T-helper 17 cell (primary cell): ENCODE data around the gene WFDC8. TPM values are rescaled to one million over a fixed set of nuclear protein-coding genes. Genes with fewer than 3 reads are reported as not detected.

Experiments used
- ATAC-seq: fragments of 150-1000 bp; cut with Tn5 transposase; 2 replicates; pipeline ENCODE4 v1.10.0; 2021; ENCODE audit warnings: mild to moderate bottlenecking, moderate library complexity
- DNase-seq, 3 donors: peaks; one replicate each; pipeline versions ENCODE4 v3.0.0 to v3.0.0-alpha.2; 2020 to 2021
- H3K9me3 ChIP-seq: one replicate; pipeline ENCODE4 v1.7.0; 2013; ENCODE audit warnings: low read length, mild to moderate bottlenecking; ENCODE audit not compliant: control insufficient read depth, poor library complexity, severe bottlenecking
- H3K27ac Mint-ChIP-seq: one replicate; pipeline ENCODE4 v1.8.0; 2022; ENCODE audit warnings: mild to moderate bottlenecking, moderate library complexity, mixed read lengths
- H3K27me3 Mint-ChIP-seq: one replicate; pipeline ENCODE4 v1.8.0; 2022; ENCODE audit warnings: mixed read lengths
- H3K36me3 Mint-ChIP-seq: one replicate; pipeline ENCODE4 v1.8.0; 2022; ENCODE audit warnings: low read depth, mixed read lengths
- H3K4me1 Mint-ChIP-seq: one replicate; pipeline ENCODE4 v1.8.0; 2022; ENCODE audit warnings: mild to moderate bottlenecking, mixed read lengths
- H3K4me3 Mint-ChIP-seq: one replicate; pipeline ENCODE4 v1.8.0; 2022; ENCODE audit warnings: mild to moderate bottlenecking, moderate library complexity, mixed read lengths
- total RNA-seq, 4 donors: library from RNA in 2 of 4; stranded (reverse) in 2 of 4; gene quantifications; one replicate each; pipeline ENCODE4 v1.2.3 and lab custom pipeline; 2022 to 2026

The WFDC8 gene
- total RNA-seq, 2 donors from 2014 or later: not detected

DNA sequence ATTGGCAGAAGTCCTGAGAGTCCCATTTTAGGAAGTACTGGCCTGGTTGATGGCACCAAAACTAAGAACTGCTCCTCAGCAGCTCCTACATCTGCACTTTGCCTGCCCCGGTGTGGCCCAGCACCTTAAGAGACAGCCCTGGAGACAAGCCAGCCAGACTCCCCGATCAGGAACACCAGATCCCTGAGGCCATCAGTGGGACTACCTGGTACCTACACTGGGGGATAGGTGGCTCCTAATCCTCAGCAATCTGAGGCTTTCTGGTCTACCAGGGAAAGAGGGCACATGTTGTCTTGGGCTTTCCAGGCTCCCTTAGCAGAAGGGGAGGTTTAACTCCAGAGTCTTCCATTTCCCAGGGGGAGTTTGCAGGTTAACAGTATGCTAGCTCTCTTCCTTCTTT, 39.7 kb downstream of the WFDC8 start, which contains the start of gene WFDC6:
Gene WFDC6 (minus strand): TSS at position 101 of the 400 bp plus-strand sequence. CDS start 75 bp downstream, at position 26.
- Mint-ChIP-seq H3K4me3 (no peak within 1 kb of the TSS), H3K27ac (no peak within 1 kb of the TSS), H3K36me3 (peaks cover 5% of the 10 kb centered on the region), H3K4me1 (no peaks in the 10 kb centered on the region), H3K27me3 (peaks cover 54% of the 10 kb centered on the region)
- no peak for ATAC-seq
- DNase-seq: no peak
- no peaks in the 10 kb centered on the region for H3K9me3 ChIP-seq

GRCh38 chr20:45538209-45538799, 40.8 kb downstream of the WFDC8 start:
- H3K4me3 Mint-ChIP-seq: no peak overlapping the region
- H3K9me3 ChIP-seq: no peaks in the 10 kb centered on the region
- no peak overlapping the region for H3K27ac Mint-ChIP-seq
- H3K27me3 Mint-ChIP-seq: peaks cover 43% of the 10 kb centered on the region
- H3K36me3 Mint-ChIP-seq: peaks cover 5% of the 10 kb centered on the region
- no peaks in the 10 kb centered on the region for H3K4me1 Mint-ChIP-seq
- ATAC-seq (no peak), DNase-seq (no peak)

GRCh38 chr20:45527294-45527693, 51.8 kb downstream of the WFDC8 start:
- ATAC-seq (no peak), DNase-seq (no peak)
- no peak overlapping the region for H3K4me3 Mint-ChIP-seq
- H3K27me3 Mint-ChIP-seq: peaks cover 79% of the 10 kb centered on the region
- no peaks in the 10 kb centered on the region for H3K9me3 ChIP-seq
- peaks cover 2% of the 10 kb centered on the region for H3K4me1 Mint-ChIP-seq
- H3K36me3 Mint-ChIP-seq: peaks cover 3% of the 10 kb centered on the region
- no peak overlapping the region for H3K27ac Mint-ChIP-seq

- Mint-ChIP-seq H3K27ac (no peak overlapping the region), H3K4me3 (no peak overlapping the region), H3K27me3 (peaks cover 72% of the 10 kb centered on the region), H3K4me1 (peaks cover 2% of the 10 kb centered on the region), H3K36me3 (peaks cover 3% of the 10 kb centered on the region)
- DNase-seq (no peak), ATAC-seq (no peak)
- no peaks in the 10 kb centered on the region for H3K9me3 ChIP-seq
These were observed 55.3 kb downstream of the WFDC8 start for GRCh38 chr20:45523821-45524220.

DNA sequence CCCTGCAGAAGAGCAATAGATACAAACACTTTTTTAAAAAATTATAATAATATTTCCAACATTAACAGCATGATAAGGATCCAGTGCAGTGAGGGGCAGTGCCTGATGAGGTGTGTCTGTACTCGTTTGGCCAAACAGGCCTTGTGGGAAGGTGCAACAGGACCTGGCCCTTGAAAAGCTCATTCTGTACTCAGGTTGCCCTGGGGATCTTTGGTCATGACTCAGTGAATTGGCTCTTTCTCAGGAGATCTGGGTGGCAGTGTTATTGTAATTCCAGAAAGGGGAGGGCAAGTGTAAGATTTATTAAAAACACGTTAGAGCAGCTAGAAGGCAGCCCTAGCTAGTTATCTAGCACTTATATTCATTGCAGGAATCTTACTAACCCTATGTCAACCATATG, 60.8 kb downstream of the WFDC8 start:
- no peak overlapping the region for H3K27ac Mint-ChIP-seq

DNA sequence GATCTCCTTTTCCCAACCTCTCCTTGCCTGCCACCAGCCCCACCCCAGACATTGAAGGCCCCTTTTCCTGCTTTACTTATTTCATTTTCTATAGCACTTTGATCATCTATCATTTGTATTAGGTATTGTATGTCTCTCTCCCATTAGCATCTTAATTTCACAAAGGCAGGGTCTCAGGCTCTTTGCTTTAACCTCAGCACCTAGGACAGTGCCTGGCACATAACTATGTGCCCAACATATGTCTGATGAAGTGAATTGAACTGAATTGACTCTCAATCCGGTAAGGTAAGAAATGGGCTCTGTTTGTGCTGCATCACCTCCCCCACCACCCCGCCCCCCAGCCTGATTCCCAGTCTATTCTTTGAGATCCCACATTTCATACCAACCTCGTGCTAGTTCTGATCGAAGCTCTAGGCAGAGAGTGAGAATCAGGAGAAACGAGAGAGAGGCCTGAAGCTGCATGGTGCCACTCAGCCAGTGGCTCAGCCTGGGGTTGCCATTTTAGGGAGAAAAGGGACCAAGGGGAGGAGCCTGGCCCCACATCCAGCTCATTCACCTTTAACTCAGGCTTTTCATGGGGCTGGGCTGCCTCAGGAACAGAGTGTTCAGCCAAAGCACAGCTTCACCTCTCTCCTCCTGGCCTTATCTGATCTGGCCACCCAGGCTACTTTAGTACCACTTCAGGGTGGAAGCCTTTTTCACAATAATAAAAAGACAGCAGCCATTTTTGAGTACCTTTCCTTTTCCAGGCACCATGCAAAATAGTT, 63.8 kb downstream of the WFDC8 start, which contains the start of gene SPINT3:
Gene SPINT3 (minus strand): TSS at position 476 of the 767 bp plus-strand sequence. CDS start 14 bp downstream, at position 462.
- no peak within 1 kb of the TSS for H3K27ac Mint-ChIP-seq
- DNase-seq (no peak), ATAC-seq (no peak)
- H3K4me3 Mint-ChIP-seq: no peak within 1 kb of the TSS
- H3K4me1 Mint-ChIP-seq: no peaks in the 10 kb centered on the region
- H3K36me3 Mint-ChIP-seq: no peaks in the 10 kb centered on the region
- H3K9me3 ChIP-seq: no peaks in the 10 kb centered on the region
- peaks cover 48% of the 10 kb centered on the region for H3K27me3 Mint-ChIP-seq

More for the DNA sequence above, 60.8 kb downstream of the WFDC8 start:
- Mint-ChIP-seq H3K4me3 (no peak overlapping the region), H3K27me3 (peaks cover 44% of the 10 kb centered on the region), H3K4me1 (no peaks in the 10 kb centered on the region), H3K36me3 (peaks cover under 1% of the 10 kb centered on the region)
- no peak for ATAC-seq
- no peaks in the 10 kb centered on the region for H3K9me3 ChIP-seq
- DNase-seq: no peak

- Mint-ChIP-seq H3K36me3 (no peaks in the 10 kb centered on the region), H3K4me1 (no peaks in the 10 kb centered on the region), H3K4me3 (no peak overlapping the region), H3K27ac (no peak overlapping the region), H3K27me3 (peaks cover 76% of the 10 kb centered on the region)
- H3K9me3 ChIP-seq: no peaks in the 10 kb centered on the region
- ATAC-seq (no peak), DNase-seq (no peak)
These were observed 68.7 kb downstream of the WFDC8 start for GRCh38 chr20:45510242-45510862.

DNA sequence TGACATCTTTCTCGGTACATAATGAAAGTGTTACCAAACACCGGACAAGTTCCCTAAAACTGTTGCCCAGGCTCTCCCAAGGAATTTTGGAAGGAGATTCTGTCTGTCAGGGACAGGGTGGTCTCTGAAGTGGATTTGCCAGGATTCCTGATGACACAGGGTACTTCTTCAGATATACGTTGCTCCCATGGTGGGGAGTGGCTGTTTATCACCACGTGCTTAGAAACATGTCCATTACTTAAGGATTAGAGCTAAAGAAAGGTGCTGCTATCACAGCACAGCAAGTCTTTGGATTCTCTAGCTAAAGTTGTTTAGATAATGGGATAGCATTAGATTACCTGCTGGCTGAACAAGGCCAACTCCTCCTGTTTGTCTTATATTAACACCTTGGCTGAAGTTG, 70.0 kb downstream of the WFDC8 start:
- Mint-ChIP-seq H3K36me3 (no peaks in the 10 kb centered on the region), H3K4me3 (no peak overlapping the region), H3K4me1 (no peaks in the 10 kb centered on the region), H3K27ac (no peak overlapping the region), H3K27me3 (peaks cover 76% of the 10 kb centered on the region)
- DNase-seq (no peak), ATAC-seq (no peak)
- H3K9me3 ChIP-seq: no peaks in the 10 kb centered on the region

GRCh38 chr20:45508068-45508886, 70.8 kb downstream of the WFDC8 start:
- no peak for DNase-seq
- no peak overlapping the region for H3K27ac Mint-ChIP-seq
- no peaks in the 10 kb centered on the region for H3K36me3 Mint-ChIP-seq
- no peak for ATAC-seq
- H3K9me3 ChIP-seq: no peaks in the 10 kb centered on the region
- peaks cover 83% of the 10 kb centered on the region for H3K27me3 Mint-ChIP-seq
- no peak overlapping the region for H3K4me3 Mint-ChIP-seq
- H3K4me1 Mint-ChIP-seq: no peaks in the 10 kb centered on the region

DNA sequence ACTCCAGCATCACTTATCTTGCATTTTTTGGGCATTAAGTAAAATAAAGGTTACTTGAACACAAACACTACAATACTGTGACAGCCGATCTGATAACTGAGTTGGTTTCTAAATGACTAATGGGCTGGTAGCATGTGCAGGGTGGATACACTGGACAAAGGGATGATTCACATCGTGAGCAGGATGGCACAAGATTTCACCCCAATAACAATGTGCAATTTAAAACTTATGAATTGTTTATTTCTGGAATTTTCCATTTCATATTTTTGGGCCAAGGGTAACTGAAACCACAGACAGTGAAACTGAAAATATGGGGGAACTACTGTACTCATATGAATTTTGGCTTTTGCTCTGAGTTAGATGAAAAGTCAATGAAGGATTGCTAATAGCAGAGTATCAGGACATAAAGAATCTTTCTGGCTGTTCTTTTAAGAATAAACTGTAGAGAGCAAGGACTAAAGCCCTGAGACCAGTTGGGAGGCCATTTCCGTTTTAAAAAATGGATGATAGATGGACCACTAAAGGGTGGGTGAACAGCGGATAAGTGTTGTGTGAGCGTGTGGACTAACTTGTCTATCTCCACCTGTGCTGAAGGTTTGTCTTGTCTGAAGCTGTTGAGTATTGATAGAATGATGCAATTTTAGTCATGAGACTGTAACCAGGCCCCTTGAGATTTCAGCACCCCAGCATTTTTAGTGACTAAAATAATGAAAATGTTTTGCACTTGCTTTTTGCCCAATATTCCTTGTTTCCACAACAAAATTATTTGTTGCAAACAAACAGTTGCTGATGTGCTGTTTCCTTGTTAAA, 71.9 kb downstream of the WFDC8 start:
- no peak overlapping the region for H3K27ac Mint-ChIP-seq
- H3K4me1 Mint-ChIP-seq: no peaks in the 10 kb centered on the region
- H3K9me3 ChIP-seq: no peaks in the 10 kb centered on the region
- no peak overlapping the region for H3K4me3 Mint-ChIP-seq
- ATAC-seq (no peak), DNase-seq (no peak)
- no peaks in the 10 kb centered on the region for H3K36me3 Mint-ChIP-seq
- peaks cover 84% of the 10 kb centered on the region for H3K27me3 Mint-ChIP-seq

GRCh38 chr20:45506398-45506797, 72.7 kb downstream of the WFDC8 start:
- H3K27ac Mint-ChIP-seq: no peak overlapping the region
- H3K4me3 Mint-ChIP-seq: no peak overlapping the region
- no peak for ATAC-seq
- no peaks in the 10 kb centered on the region for H3K4me1 Mint-ChIP-seq
- peaks cover 2% of the 10 kb centered on the region for H3K36me3 Mint-ChIP-seq
- peaks cover 81% of the 10 kb centered on the region for H3K27me3 Mint-ChIP-seq
- DNase-seq: no peak
- no peaks in the 10 kb centered on the region for H3K9me3 ChIP-seq

DNA sequence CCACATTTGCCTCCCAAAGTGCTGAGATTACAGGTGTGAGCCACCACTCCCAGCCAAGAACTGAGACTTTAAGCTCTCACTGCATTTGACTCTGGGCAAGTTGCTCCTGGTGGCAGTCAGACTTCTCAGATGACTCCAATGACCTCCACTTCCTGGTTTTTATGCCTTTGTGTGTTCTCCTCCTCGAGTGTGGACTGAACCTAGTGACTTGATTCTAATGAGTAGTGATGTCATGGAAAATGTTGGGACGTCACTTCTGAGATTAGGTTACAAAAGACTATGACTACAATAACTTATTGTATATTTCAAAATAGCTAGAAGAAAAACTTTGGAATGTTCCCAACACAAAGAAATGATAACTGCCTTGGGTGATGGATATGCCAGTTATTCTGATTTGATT, 75.7 kb downstream of the WFDC8 start:
- Mint-ChIP-seq H3K4me3 (no peak overlapping the region), H3K4me1 (no peaks in the 10 kb centered on the region), H3K27me3 (peaks cover 82% of the 10 kb centered on the region), H3K27ac (no peak overlapping the region), H3K36me3 (peaks cover 2% of the 10 kb centered on the region)
- ATAC-seq: no peak
- H3K9me3 ChIP-seq: no peaks in the 10 kb centered on the region
- DNase-seq: no peak
